ENCODE results near the gene ZNF518B.

Gene ZNF518B

GRCh38 chr4:10459305-10459704 is 2.1 kb upstream of the ZNF518B start:
- DNase-seq (ENCODE audit: extremely low read depth, low read depth): no peak
- TF ChIP-seq, protein P1, sequence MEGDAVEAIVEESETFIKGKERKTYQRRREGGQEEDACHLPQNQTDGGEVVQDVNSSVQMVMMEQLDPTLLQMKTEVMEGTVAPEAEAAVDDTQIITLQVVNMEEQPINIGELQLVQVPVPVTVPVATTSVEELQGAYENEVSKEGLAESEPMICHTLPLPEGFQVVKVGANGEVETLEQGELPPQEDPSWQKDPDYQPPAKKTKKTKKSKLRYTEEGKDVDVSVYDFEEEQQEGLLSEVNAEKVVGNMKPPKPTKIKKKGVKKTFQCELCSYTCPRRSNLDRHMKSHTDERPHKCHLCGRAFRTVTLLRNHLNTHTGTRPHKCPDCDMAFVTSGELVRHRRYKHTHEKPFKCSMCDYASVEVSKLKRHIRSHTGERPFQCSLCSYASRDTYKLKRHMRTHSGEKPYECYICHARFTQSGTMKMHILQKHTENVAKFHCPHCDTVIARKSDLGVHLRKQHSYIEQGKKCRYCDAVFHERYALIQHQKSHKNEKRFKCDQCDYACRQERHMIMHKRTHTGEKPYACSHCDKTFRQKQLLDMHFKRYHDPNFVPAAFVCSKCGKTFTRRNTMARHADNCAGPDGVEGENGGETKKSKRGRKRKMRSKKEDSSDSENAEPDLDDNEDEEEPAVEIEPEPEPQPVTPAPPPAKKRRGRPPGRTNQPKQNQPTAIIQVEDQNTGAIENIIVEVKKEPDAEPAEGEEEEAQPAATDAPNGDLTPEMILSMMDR (IDR thresholded peaks at IDR 0.05; ENCODE audit: low read depth, low read length, missing control alignments): no peak
- H3K4me3 ChIP-seq (replicated peaks; ENCODE audit: low read depth, low read length): no peak overlapping the region

- TF ChIP-seq, protein P1 (IDR thresholded peaks at IDR 0.05; ENCODE audit: low read depth, low read length, missing control alignments): no peak
Measured at GRCh38 chr4:10458177-10458576, 951 bp upstream of the ZNF518B start.

DNA sequence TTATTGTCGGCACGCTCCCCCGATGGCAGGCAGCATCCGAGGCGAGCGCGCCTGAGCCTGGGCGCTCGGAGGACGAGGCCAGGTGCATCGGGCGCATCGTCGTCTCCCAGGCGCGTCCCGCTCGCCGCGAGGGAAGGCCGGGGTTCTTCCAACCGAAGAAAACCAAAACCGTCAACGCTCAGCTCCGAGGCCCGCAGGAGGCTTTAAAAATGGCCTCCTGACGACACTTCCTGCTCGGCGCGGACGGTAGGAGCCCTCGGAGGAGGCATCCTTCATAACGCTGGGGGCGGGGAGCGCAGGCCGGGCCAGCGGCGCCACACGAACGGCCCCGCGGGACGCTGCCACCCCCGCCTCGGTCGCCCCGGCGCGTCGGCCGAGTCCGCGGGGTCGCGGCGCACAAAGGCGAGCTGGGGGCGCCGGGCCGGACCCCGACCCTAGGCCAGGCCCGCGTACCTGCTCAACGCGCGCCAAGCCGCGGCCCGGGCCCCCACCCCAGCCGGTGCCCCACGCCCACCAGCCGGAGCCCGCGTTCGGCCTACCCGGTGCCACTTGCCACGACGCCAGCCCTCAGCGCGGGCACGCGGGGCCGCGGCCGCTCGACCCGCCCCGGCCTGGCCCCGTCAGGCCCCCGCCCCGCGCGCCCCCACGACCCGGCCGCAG is 501 bp downstream of the ZNF518B start:
- TF ChIP-seq, protein P1 (IDR thresholded peaks at IDR 0.05; ENCODE audit: low read depth, low read length, missing control alignments): no peak
- peak overlapping the region; percentile 63 for H3K4me3 ChIP-seq (replicated peaks; ENCODE audit: low read depth, low read length)
- DNase-seq (ENCODE audit: extremely low read depth, low read depth): no peak

More at GRCh38 chr4:10458177-10458576, 951 bp upstream of the ZNF518B start:
- H3K4me3 ChIP-seq (replicated peaks; ENCODE audit: low read depth, low read length): no peak overlapping the region
- no peak for DNase-seq (ENCODE audit: extremely low read depth, low read depth)

DNA sequence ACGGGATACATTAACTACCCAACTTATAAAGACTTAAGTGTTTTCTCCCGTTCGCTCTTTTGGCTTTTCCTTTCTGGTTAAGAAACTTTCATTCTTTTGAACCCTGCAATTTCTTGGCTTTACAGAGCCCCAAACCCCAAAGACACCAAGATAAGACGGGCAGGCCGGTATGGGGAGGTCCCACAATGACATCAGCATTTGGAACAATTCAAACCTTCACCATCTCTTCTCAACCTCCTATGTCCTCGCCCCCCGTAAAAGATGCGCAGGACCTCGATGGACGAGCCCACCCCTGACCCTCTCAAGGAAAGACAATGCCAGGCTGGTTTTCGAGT is 999 bp downstream of the ZNF518B start:
- no peak for DNase-seq (ENCODE audit: extremely low read depth, low read depth)

GRCh38 chr4:10455133-10455532 is 2.1 kb downstream of the ZNF518B start:
- no peak overlapping the region for H3K4me3 ChIP-seq (replicated peaks; ENCODE audit: low read depth, low read length)
- TF ChIP-seq, protein P1 (IDR thresholded peaks at IDR 0.05; ENCODE audit: low read depth, low read length, missing control alignments): no peak
- no peak for DNase-seq (ENCODE audit: extremely low read depth, low read depth)

More for the DNA sequence above, 999 bp downstream of the ZNF518B start:
- TF ChIP-seq, protein P1 (IDR thresholded peaks at IDR 0.05; ENCODE audit: low read depth, low read length, missing control alignments): no peak
- peak overlapping the region; percentile 63 for H3K4me3 ChIP-seq (replicated peaks; ENCODE audit: low read depth, low read length)

- no peak overlapping the region for H3K4me3 ChIP-seq (replicated peaks; ENCODE audit: low read depth, low read length)
- TF ChIP-seq, protein P1 (IDR thresholded peaks at IDR 0.05; ENCODE audit: low read depth, low read length, missing control alignments): no peak
- DNase-seq (ENCODE audit: extremely low read depth, low read depth): no peak
Measured at GRCh38 chr4:10454726-10455125, 2.5 kb downstream of the ZNF518B start.

DNA sequence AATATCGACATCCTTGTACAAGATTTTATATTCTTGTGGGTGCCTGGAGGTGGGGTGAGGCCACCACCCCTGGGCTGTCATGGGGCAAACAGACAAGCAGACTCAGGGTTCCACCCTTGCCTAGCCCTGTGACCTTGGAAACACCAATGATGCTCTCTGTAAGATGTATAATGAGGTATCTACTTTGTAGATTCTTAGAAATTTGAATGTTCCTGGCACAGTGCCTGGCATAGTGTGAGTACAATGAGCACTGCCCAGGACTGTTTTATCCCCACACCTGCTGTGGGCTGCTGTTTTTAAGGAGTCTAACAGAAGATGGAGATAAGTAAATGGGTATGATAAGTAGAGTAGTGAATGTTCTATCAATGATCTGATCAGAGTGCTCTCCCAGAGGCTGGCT is 3.1 kb downstream of the ZNF518B start:
- no peak overlapping the region for H3K4me3 ChIP-seq (replicated peaks; ENCODE audit: low read depth, low read length)
- TF ChIP-seq, protein P1 (IDR thresholded peaks at IDR 0.05; ENCODE audit: low read depth, low read length, missing control alignments): no peak
- DNase-seq (ENCODE audit: extremely low read depth, low read depth): no peak
